ENCODE measurements around the gene ING5. TPM values are rescaled to one million over a fixed set of nuclear protein-coding genes. Genes with fewer than 3 reads are reported as not detected.
A peak's percentile ranks its signal among the peaks of the same experiment; 100 is the strongest.
"Not testable (repeated sequence)": the region's sequence is repeated elsewhere in the genome, so short reads cannot be mapped to it uniquely, and the experiment has no call there.

ING5 gene
- total RNA-seq, 1 experiment from 2014 or later: 28.6 TPM

- intact Hi-C loops (cut with micrococcal nuclease; ENCODE audit: unreplicated experiment): no loop called here
- Mint-ChIP-seq H3K9me3 (ENCODE audit: unreplicated experiment) (no peaks in the 10 kb centered on the region), H3K27ac (ENCODE audit: unreplicated experiment) (no peak overlapping the region), H3K4me3 (ENCODE audit: unreplicated experiment) (no peak overlapping the region), H3K27me3 (ENCODE audit: insufficient read depth, unreplicated experiment) (no peaks in the 10 kb centered on the region), H3K36me3 (ENCODE audit: insufficient read depth, unreplicated experiment) (peaks cover 54% of the 10 kb centered on the region), H3K4me1 (ENCODE audit: low read depth, unreplicated experiment) (no peaks in the 10 kb centered on the region)
- Histone ChIP-seq H3K9me3 (no peaks in the 10 kb centered on the region), H3K36me3 (ENCODE audit: control insufficient read depth, insufficient read depth, low read length) (no peaks in the 10 kb centered on the region; the same call in 1 of the 2 replicates), H3K27me3 (replicated peaks; ENCODE audit: control insufficient read depth, insufficient read depth, low read length) (no peaks in the 10 kb centered on the region), H3K4me3 (ENCODE audit: low read depth, low read length) (no peak overlapping the region), H3K4me1 (no peaks in the 10 kb centered on the region)
- BruUV-seq (replicated peaks): no TSS peak
- ChIA-PET CTCF (no interaction called here), POLR2A (no interaction called here)
- TF ChIP-seq CTCF (IDR thresholded peaks at IDR 0.05; ENCODE audit: insufficient read depth in 1 of 2, low read depth in 1 of 2, low read length in 1 of 2, severe bottlenecking in 1 of 2, unreplicated experiment in 1 of 2): peak; percentile 16 to 43
- DNase-seq: peak in 1 of 2 experiments; percentile 48
Observed at GRCh38 chr2:241659150-241659739, 42.6 kb upstream of the ING5 start.

GRCh38 chr2:241660593-241661213, 41.1 kb upstream of the ING5 start:
- Mint-ChIP-seq H3K27me3 (ENCODE audit: insufficient read depth, unreplicated experiment) (no peaks in the 10 kb centered on the region), H3K27ac (ENCODE audit: unreplicated experiment) (no peak overlapping the region), H3K4me3 (ENCODE audit: unreplicated experiment) (no peak overlapping the region), H3K9me3 (ENCODE audit: unreplicated experiment) (no peaks in the 10 kb centered on the region), H3K4me1 (ENCODE audit: low read depth, unreplicated experiment) (peaks cover 6% of the 10 kb centered on the region), H3K36me3 (ENCODE audit: insufficient read depth, unreplicated experiment) (peaks cover 53% of the 10 kb centered on the region)
- H3K4me3 ChIP-seq (ENCODE audit: low read depth, low read length): no peak overlapping the region
- intact Hi-C loops (cut with micrococcal nuclease; ENCODE audit: unreplicated experiment): loop anchor here (10.0 kb wide), 1 partner anchor 214 kb away; no protein-coding TSS in a partner anchor
- CTCF ChIA-PET: no interaction called here
- H3K4me1 ChIP-seq: no peaks in the 10 kb centered on the region
- no peaks in the 10 kb centered on the region; the same call in 1 of the 2 replicates for H3K36me3 ChIP-seq (ENCODE audit: control insufficient read depth, insufficient read depth, low read length)
- POLR2A ChIA-PET: no interaction called here
- no TSS peak for BruUV-seq (replicated peaks)
- H3K9me3 ChIP-seq: no peaks in the 10 kb centered on the region
- H3K27me3 ChIP-seq (replicated peaks; ENCODE audit: control insufficient read depth, insufficient read depth, low read length): no peaks in the 10 kb centered on the region
- no peak for TF ChIP-seq CTCF (IDR thresholded peaks at IDR 0.05; ENCODE audit: insufficient read depth in 1 of 2, low read depth in 1 of 2, low read length in 1 of 2, severe bottlenecking in 1 of 2, unreplicated experiment in 1 of 2)
- DNase-seq: no peak

- H3K36me3 ChIP-seq (ENCODE audit: control insufficient read depth, insufficient read depth, low read length); H3K27ac Mint-ChIP-seq (ENCODE audit: unreplicated experiment); H3K27me3 ChIP-seq (replicated peaks; ENCODE audit: control insufficient read depth, insufficient read depth, low read length); POLR2A ChIA-PET; H3K4me3 ChIP-seq (ENCODE audit: low read depth, low read length); H3K9me3 Mint-ChIP-seq (ENCODE audit: unreplicated experiment); H3K4me1 Mint-ChIP-seq (ENCODE audit: low read depth, unreplicated experiment); H3K4me3 Mint-ChIP-seq (ENCODE audit: unreplicated experiment); H3K4me1 ChIP-seq; H3K9me3 ChIP-seq; BruUV-seq (replicated peaks); DNase-seq; CTCF ChIA-PET; H3K27me3 Mint-ChIP-seq (ENCODE audit: insufficient read depth, unreplicated experiment): not testable (repeated sequence)
- peaks cover 53% of the 10 kb centered on the region for H3K36me3 Mint-ChIP-seq (ENCODE audit: insufficient read depth, unreplicated experiment)
- intact Hi-C loops (cut with micrococcal nuclease; ENCODE audit: unreplicated experiment): loop anchor here (10.0 kb wide), 1 partner anchor 212 kb away; no protein-coding TSS in a partner anchor
Observed at GRCh38 chr2:241662731-241663130, 39.1 kb upstream of the ING5 start.
